CD1c-positive myeloid dendritic cell (primary cell): ENCODE results near the gene PLEKHA6.

Source experiments
- DNase-seq: peaks from one replicate; pipeline ENCODE4 v3.0.0-alpha.2; 2016; ENCODE audit errors: extremely low spot score

The PLEKHA6 gene

DNA sequence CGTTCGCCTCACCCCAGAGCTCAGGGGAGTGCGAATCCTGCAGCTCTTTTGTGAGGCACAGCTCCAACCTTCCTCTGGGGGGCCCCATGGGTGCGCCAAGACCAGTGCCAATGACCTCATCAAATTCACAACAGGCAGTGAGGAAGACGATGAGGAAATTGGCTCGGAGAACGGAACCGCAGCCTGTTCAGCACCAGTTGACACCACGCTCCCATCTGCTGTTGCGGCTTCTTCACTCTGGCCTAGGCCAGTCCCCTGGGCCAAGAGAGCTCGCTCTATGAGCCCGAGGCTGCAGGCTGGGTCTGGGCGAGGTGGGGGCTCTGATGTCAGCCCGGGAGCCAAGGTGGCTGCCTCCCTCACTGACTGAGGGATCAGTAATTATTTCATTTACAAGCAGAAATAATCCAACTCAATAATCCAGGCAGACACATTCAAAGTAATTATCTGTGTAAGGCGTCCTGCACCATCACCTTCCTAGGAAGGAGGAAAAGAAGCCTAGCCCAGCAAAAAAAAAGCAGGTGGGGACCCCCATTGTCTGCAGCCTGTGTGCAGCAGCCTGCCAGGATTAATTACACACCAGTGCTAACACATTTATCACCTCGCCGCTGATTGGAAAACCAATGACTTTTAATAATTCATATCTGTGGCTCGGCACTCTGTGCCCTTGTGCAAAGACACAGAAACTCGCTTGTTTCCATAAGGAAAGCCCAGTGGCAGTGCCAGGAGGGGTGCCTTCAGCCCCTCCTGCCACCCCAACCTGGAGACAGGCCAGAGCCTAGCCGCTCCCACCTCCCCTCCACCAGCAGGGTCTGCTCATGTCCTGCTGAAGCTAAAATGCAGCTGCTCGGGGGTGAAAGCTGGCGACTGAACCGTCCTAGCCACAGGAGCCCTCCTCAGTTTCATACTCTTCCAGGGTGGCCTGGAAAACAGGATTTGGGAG, 1.9 kb downstream of the PLEKHA6 start:
- DNase-seq: peak; percentile 72

- DNase-seq: no peak
Measured at GRCh38 chr1:204356997-204357396, 2.7 kb downstream of the PLEKHA6 start.

DNA sequence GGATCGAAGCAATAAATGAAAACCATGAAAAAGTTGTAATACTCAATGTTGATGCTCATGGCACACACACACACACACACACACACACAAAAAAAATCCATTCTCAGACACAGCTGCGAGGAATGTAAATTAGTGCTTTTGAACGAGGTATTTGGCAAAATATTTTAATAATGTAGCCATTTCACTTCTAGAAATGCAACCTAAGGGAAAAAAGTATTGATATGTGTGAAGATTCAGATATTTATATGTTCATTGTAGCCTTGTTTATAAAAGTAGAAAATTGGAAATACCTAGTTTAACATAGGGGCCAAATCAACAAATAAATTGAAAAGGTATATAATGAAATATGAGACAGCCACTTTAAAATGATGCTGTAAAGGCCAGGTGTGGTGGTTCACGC, 3.8 kb downstream of the PLEKHA6 start:
- no peak for DNase-seq

GRCh38 chr1:204354579-204354978, 5.2 kb downstream of the PLEKHA6 start:
- DNase-seq: no peak

DNA sequence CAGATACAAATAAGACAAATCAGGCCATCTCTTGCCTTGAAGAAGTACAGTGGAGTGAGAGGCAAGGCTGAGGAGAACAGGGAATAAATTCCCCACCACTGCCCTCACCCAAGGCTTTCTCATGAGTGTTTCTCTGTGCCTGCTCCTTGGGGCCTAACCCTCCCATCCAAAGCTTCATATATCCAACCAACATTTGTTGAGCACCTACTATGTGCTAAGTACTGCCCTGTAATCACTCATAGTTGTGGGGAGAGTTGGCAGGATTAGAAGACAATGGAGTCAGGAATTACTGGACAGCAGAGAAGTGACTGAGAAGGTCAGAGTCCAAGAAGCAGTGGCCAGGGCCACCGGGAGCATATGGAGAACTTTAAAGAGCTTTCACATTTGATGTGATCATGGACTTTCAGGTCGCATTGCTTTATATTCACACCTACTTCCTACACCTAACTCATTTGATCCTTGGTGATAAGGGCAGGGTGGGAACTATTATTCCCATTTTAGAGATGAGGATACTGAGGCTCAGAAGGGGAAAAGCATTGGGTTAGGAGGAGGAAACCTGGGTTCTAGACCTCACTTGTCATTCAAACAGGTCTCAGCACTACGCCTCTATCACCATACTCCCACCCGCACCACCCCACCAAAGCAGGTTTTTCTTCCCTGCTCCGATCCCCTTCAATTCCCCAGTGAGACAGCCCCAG, 6.4 kb downstream of the PLEKHA6 start:
- DNase-seq: no peak

DNA sequence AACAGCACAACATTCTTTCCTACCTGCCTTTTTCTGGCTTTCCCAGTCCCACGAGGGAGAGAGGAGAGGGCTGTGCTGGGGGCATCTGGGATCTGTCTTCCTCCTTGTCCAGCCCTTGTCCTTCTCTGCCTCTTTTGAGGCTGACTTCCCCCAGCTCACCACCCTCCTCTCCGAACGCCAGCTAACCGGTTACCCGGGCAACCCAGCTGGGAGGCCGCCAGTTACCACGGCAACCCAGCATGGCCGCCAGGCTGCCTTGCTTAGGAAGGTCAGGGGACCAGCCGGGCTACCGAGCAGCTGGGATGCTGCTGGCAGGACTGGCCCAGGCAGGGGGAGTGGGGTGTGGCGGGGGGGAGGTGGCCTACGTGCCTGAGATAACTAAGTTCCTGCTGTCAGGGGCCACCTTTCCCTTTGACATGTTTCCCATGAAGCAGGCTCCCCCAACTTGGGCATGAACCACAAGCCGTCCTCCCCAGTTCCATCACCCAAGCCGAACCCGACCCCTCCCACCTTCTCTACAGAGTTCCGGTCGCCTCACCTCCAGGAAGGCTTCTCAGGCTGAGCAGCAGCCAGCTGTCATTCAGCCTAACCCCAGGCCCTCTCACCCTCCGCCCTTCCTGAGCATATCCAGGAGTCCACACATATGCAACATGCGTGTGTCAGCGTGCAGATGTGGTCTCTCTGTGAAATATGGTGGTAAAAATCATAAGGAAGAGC, 8.7 kb downstream of the PLEKHA6 start:
- peak; percentile 17 for DNase-seq

DNA sequence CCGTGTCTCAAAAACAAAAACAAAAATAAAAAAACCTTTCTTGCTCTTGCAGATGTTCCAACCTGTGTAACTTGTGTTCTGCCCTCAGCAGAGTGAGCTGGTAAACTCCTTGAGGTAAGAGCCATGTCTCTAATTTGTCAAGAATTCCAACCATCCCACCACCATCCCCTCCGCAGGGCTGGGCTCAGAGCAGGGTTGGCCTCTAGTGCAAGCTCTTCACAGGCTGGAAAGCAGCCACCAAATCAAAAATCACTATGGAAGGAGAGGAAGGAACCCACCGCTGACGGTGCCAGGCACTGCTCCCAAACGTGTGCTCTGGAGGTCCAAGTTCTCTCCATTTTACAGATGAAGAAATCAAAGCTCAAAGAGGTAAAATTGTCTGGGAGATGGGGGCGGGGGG, 9.4 kb downstream of the PLEKHA6 start:
- DNase-seq: no peak

GRCh38 chr1:204349602-204350001, 10.1 kb downstream of the PLEKHA6 start:
- DNase-seq: no peak

- DNase-seq: no peak
Measured at GRCh38 chr1:204348722-204349121, 11.0 kb downstream of the PLEKHA6 start.

DNA sequence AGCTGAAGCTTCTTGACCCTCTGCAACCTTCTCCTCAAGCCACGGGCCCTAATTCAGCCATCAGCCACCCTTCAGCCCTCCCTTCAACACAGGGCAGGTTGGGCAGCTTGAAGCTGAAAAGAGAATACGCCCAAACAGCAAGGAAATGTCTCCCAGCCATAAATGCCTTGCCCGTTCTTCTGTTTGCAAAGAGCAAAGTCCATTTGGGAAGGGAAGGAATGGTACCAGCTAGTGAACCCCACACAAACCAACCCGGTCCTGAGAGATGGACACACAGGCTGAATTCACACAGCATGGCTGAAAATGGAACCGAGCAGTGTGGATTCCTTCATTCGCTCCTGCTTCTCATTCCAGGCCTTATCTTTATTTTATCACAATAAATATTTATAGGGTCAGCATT, 11.5 kb downstream of the PLEKHA6 start:
- DNase-seq: no peak

GRCh38 chr1:204345941-204346645, 13.6 kb downstream of the PLEKHA6 start:
- DNase-seq: no peak

GRCh38 chr1:204345438-204345841, 14.3 kb downstream of the PLEKHA6 start:
- no peak for DNase-seq

DNA sequence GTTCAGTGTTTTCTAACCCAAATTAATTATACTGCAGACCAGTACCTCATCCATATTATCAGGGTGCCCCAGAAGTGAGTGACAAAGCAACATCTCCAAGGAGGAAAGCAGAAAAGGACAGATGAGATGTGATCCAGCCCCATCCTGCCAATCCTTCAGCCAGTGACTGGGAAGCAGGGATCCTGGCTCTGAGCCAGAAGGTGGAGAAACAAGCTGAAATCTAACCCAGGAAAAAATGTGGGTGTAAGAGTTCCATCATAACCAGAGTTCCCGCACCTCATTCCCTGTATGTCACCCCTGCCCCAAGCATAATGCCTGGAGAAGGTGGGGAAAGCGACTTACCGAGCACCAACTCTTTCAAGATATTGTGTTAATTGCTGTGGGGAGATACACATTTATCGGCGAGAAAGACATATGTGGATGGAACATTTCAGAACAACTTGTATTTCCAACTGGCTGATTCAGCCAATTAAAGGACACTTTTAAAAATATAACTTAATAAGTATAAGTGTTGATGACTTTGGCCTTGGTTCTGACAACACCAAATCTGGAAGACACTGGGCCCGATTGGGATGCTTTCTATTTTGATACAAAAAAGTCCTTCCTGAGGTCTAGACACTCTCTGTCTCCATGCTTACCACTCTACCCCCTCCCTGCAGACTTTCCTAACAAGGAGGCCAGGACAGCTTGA, 14.9 kb downstream of the PLEKHA6 start:
- no peak for DNase-seq

DNA sequence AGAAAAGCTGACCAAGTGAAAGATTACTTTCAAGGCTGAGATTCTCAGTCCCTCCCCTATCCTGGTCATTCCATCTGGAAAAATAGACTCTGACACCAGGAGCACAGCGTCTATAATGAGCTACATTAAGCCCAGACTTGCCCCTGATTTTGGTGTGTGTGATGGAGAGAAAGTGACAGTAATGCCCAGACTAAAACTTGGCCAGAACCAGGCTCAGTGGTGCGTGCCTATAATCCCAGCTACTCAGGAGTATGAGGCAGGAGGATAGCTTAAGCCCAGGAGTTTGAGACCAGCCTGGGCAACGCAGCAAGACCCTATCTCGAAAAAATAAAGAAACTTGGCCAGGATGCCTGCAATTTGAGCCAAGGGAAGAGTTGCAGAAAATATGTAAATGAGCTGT, 15.9 kb downstream of the PLEKHA6 start:
- DNase-seq: no peak

- no peak for DNase-seq
Measured at GRCh38 chr1:204343247-204343646, 16.5 kb downstream of the PLEKHA6 start.

DNA sequence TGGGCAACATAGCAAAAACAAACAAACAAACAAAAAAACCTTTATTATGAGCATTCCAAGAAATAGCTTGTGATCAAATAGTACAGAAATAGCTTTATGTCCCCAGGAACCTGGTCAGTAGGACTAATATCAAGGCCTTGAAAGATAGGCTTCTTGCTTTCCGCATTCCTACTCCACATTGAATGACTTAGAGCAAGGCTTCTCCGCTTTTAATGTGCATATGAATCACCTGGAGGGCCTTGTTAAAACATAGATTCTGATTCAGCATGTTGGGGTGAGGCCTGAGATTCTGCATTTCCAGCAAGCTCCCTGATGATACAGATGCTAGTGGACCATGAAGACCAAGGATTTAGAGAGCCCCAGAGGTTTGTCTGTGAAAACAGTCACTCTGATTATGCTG, 17.4 kb downstream of the PLEKHA6 start:
- DNase-seq: no peak

DNA sequence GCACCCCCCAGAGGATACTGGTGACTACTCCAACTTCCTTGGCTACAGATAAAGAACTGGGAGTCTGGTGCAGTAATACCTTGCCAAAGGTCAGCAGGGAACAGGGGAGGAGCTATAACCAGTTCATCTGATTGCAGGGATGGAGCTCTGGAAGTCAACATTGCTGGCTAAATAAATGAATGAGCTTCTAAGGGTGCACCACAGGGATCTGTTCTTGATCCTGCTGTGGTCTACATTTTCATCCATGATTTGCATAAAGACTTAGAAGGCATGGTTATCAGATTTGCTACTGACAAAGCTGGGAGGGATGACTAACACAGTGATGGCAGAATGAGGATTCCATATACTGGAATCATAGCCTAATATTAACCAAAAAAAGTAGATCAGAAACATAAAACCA, 18.3 kb downstream of the PLEKHA6 start:
- DNase-seq: no peak

DNA sequence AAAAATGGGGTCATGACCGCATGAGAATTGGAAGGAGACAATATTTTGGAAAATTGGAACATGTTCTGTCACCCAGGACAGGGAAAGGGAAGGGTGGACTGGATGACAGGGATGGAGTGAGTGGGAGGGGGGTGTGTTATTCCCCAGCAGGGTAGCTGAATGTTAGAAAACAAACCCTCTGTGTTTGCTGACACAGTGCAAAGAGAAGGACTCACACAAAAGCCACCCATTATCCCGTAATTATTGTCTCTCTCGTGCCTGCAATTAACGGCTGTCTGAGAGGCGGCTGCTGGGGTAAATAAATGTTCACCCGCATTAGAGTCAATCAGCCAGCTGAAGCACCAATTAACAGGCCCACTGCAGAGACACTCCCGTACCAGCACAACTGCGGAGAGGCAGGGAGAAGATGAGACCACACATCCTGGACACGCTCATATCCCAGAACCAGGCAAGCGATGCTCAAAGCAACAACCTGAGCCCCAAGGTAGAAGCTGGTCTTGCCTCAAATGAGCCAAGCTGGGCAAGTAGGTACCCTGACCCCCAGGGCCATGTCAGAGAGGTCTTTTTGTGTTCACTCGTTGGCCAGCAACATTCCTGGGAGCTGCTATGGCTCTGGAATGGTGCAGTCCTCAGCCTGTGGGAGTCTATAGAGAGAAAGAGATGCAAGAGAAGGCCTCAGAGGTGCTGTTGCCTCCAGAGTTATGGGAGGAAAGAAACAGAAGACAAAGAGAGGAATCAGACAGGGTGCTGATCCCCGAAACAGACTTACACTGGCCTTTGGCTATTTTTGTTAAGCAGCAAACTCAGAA, 19.4 kb downstream of the PLEKHA6 start:
- no peak for DNase-seq

- no peak for DNase-seq
Measured at GRCh38 chr1:204339541-204339940, 20.2 kb downstream of the PLEKHA6 start.

DNA sequence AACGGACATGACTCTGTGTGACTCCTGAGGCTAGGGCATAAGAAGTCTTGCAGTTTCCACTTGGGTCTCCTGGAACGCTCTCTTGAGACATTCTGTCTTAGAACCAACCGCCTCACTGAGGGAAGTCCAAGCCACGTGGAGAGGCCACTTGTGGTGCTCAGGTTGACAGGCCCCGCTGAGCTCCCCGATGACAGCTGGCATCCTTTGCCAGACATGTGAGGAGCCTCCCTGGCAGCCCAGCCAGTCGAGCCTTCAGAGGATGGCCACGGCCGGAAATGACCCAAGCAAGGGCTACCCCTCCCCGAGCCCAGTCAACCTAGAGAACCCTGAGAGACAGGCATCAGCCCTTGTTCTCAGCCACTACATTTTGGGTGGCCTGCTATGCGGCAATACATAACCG, 20.7 kb downstream of the PLEKHA6 start:
- no peak for DNase-seq
